OCI-LY7 (cell line): Measurements from ENCODE around the gene MEIS2. TPM values are rescaled to one million over a fixed set of nuclear protein-coding genes. Genes with fewer than 3 reads are reported as not detected.

Source experiments
- BruUV-seq: library from RNA; stranded (reverse); fragments of 400-500 nt; replicated peaks from 2 replicates; lab custom pipeline; 2021; lab: Mats Ljungman, UMichigan
- CTCF ChIA-PET: fragments of 300-600 bp; sonication (Branson Sonifier 250); formaldehyde crosslinking; loops from one replicate; lab custom pipeline; 2022; ENCODE audit warnings: antibody characterized with exemption; ENCODE audit not compliant: unreplicated experiment; lab: Charles Lee
- POLR2A ChIA-PET: fragments of 300-600 bp; sonication (Branson Sonifier 250); formaldehyde crosslinking; loops from one replicate; lab custom pipeline; 2022; ENCODE audit warnings: antibody characterized with exemption; lab: Charles Lee
- DNase-seq: peaks from one replicate; pipeline ENCODE4 v3.0.0-alpha.2; 2015; ENCODE audit warnings: low spot score
- H2AFZ ChIP-seq: fragments of 200-600 bp; sonication (generic), shearing (Covaris generic); 2 replicates; pipeline ENCODE4 v1.6.1; 2014; ENCODE audit warnings: mild to moderate bottlenecking, antibody characterized with exemption, low read length, moderate library complexity
- H3K27ac ChIP-seq: fragments of 200-600 bp; sonication (generic); 2 replicates; pipeline ENCODE4 v1.5.1; 2014; ENCODE audit warnings: mixed run types, low read depth, mild to moderate bottlenecking, moderate library complexity, low read length, inconsistent platforms; ENCODE audit not compliant: poor library complexity, severe bottlenecking
- H3K36me3 ChIP-seq: fragments of 200-600 bp; sonication (generic); 2 replicates; pipeline ENCODE4 v1.6.1; 2014; ENCODE audit warnings: mild to moderate bottlenecking, antibody characterized with exemption, low read length, moderate library complexity, mixed read lengths; ENCODE audit not compliant: insufficient read depth
- H3K4me1 ChIP-seq: fragments of 200-600 bp; sonication (generic); 2 replicates; pipeline ENCODE4 v1.5.1; 2014; ENCODE audit warnings: mild to moderate bottlenecking, low read length; ENCODE audit not compliant: insufficient read depth, poor library complexity, severe bottlenecking
- H3K4me2 ChIP-seq: fragments of 200-600 bp; sonication (generic); 2 replicates; pipeline ENCODE4 v1.6.1; 2014; ENCODE audit warnings: mild to moderate bottlenecking, low read length
- H3K4me3 ChIP-seq: fragments of 200-600 bp; sonication (generic); 2 replicates; pipeline ENCODE4 v1.5.1; 2014; ENCODE audit warnings: mild to moderate bottlenecking, low read depth, low read length; ENCODE audit not compliant: poor library complexity, severe bottlenecking
- H3K79me2 ChIP-seq: fragments of 200-600 bp; sonication (generic); 2 replicates; pipeline ENCODE4 v1.6.1; 2016; ENCODE audit warnings: low read depth, mild to moderate bottlenecking, low read length, moderate library complexity, mixed read lengths; ENCODE audit not compliant: insufficient read depth
- H3K9me2 ChIP-seq: fragments of 200-600 bp; sonication (generic); 2 replicates; pipeline ENCODE4 v1.6.1; 2016; ENCODE audit warnings: mild to moderate bottlenecking, low read length, mixed read lengths; ENCODE audit not compliant: insufficient read depth
- H3K9me3 ChIP-seq: fragments of 200-600 bp; sonication (generic); 2 replicates; pipeline ENCODE4 v1.6.1; 2014; ENCODE audit warnings: mild to moderate bottlenecking, mixed run types, low read length, mixed read lengths
- H4K20me1 ChIP-seq: fragments of 200-600 bp; sonication (generic); 2 replicates; pipeline ENCODE4 v1.6.1; 2014; ENCODE audit warnings: mild to moderate bottlenecking, antibody characterized with exemption, low read length, moderate library complexity, mixed read lengths; ENCODE audit not compliant: insufficient read depth
- EZH2phosphoT487 ChIP-seq: fragments of 200-600 bp; sonication (generic); IDR thresholded peaks from 2 replicates; pipeline ENCODE4 v1.6.1; 2018; ENCODE audit warnings: low read depth, borderline replicate concordance, mild to moderate bottlenecking, mixed run types, antibody characterized with exemption, low read length, moderate library complexity, mixed read lengths
- intact Hi-C: fragments of 100-400 bp; cut with micrococcal nuclease; formaldehyde crosslinking; loops from one replicate; pipeline ENCODE4 v1.10.0; 2022; ENCODE audit not compliant: unreplicated experiment
- total RNA-seq, 2 experiments: library from RNA; depleted of rRNA in 1 of 2; stranded (reverse); fragments of >200 nt in 1 of 2; shearing (Covaris generic) in 1 of 2; gene quantifications; 2 replicates each; pipeline ENCODE4 v1.2.3, GENCODE V29; 2014 to 2022
- TF ChIP-seq, protein P1 (sequence below): fragments of 200-600 bp; sonication (generic); conservative IDR thresholded peaks from 2 replicates; pipeline ENCODE4 v1.5.1; 2014; ENCODE audit warnings: mild to moderate bottlenecking, antibody characterized with exemption, low read length, moderate library complexity, mixed read lengths

MEIS2 gene
- total RNA-seq, 2 experiments from 2014 or later = 31.0 to 35.8 TPM

GRCh38 chr15:36961956-36962355 is 138.4 kb downstream of the MEIS2 start:
- H4K20me1 ChIP-seq = 0 out of 2 replicates have a peak, but pooled peaks cover 4% of the 10 kb centered on the region
- intact Hi-C loops = no loop called here
- no peaks in the 10 kb centered on the region for H3K9me3 ChIP-seq
- H3K27ac ChIP-seq = no peak overlapping the region
- H3K4me3 ChIP-seq = no peak overlapping the region
- no peak overlapping the region for H2AFZ ChIP-seq
- no peaks in the 10 kb centered on the region; the same call in 1 of the 2 replicates for H3K9me2 ChIP-seq
- no peak overlapping the region for H3K4me2 ChIP-seq
- no peaks in the 10 kb centered on the region for H3K36me3 ChIP-seq
- H3K79me2 ChIP-seq = no peaks in the 10 kb centered on the region
- no TSS peak for BruUV-seq
- ChIA-PET POLR2A (interaction anchor here (0.6 kb wide), 1 partner anchor 1516 kb away, joined by 4 read pairs; no protein-coding TSS in a partner anchor), CTCF (no interaction called here)
- DNase-seq = no peak
- no peak for TF ChIP-seq EZH2phosphoT487
- TF ChIP-seq, protein P1, sequence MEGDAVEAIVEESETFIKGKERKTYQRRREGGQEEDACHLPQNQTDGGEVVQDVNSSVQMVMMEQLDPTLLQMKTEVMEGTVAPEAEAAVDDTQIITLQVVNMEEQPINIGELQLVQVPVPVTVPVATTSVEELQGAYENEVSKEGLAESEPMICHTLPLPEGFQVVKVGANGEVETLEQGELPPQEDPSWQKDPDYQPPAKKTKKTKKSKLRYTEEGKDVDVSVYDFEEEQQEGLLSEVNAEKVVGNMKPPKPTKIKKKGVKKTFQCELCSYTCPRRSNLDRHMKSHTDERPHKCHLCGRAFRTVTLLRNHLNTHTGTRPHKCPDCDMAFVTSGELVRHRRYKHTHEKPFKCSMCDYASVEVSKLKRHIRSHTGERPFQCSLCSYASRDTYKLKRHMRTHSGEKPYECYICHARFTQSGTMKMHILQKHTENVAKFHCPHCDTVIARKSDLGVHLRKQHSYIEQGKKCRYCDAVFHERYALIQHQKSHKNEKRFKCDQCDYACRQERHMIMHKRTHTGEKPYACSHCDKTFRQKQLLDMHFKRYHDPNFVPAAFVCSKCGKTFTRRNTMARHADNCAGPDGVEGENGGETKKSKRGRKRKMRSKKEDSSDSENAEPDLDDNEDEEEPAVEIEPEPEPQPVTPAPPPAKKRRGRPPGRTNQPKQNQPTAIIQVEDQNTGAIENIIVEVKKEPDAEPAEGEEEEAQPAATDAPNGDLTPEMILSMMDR = no peak
- H3K4me1 ChIP-seq = no peaks in the 10 kb centered on the region

DNA sequence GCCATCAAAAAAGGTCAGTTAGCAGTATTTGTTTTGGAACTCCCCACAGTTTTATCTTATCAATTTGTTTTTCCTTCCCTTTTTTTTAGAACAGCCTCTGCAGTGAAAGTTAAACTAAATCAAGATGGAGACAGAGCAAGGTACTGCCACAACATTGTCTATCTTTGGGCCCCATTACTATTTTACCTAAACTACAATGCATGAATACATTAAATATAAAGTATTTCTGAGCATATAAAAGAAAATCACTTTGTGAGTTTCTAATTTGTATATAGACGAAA is 139.5 kb downstream of the MEIS2 start:
- ChIA-PET POLR2A (no interaction called here), CTCF (no interaction called here)
- BruUV-seq = no TSS peak
- Histone ChIP-seq H3K4me1 (no peaks in the 10 kb centered on the region), H3K27ac (no peak overlapping the region), H3K36me3 (no peaks in the 10 kb centered on the region), H4K20me1 (0 out of 2 replicates have a peak, but pooled peaks cover 4% of the 10 kb centered on the region), H2AFZ (no peak overlapping the region), H3K9me2 (no peaks in the 10 kb centered on the region; the same call in 1 of the 2 replicates), H3K4me3 (no peak overlapping the region), H3K9me3 (no peaks in the 10 kb centered on the region), H3K4me2 (no peak overlapping the region), H3K79me2 (no peaks in the 10 kb centered on the region)
- no peak for DNase-seq
- intact Hi-C loops = no loop called here
- TF ChIP-seq, protein P1 = no peak
- no peak for TF ChIP-seq EZH2phosphoT487

GRCh38 chr15:36960179-36960946 is 140.0 kb downstream of the MEIS2 start:
- Histone ChIP-seq H3K79me2 (no peaks in the 10 kb centered on the region), H3K9me2 (no peaks in the 10 kb centered on the region; the same call in 1 of the 2 replicates), H2AFZ (no peak overlapping the region), H3K4me1 (no peaks in the 10 kb centered on the region), H3K27ac (no peak overlapping the region), H3K4me3 (no peak overlapping the region), H3K4me2 (no peak overlapping the region), H4K20me1 (0 out of 2 replicates have a peak, but pooled peaks cover 4% of the 10 kb centered on the region), H3K36me3 (no peaks in the 10 kb centered on the region), H3K9me3 (no peaks in the 10 kb centered on the region)
- no peak for DNase-seq
- ChIA-PET POLR2A (interaction anchor here (0.6 kb wide), 2 partner anchors 22 to 65 kb away, joined by 3 read pairs; no protein-coding TSS in a partner anchor), CTCF (no interaction called here)
- intact Hi-C loops = no loop called here
- no TSS peak for BruUV-seq
- TF ChIP-seq, protein P1 = no peak
- TF ChIP-seq EZH2phosphoT487 = no peak
